ENCODE measurements around the gene WNT9B. TPM values are rescaled to one million over a fixed set of nuclear protein-coding genes. Genes with fewer than 3 reads are reported as not detected.

Gene WNT9B
- total and polyA plus RNA-seq, 2 experiments from 2014 or later = 2.4 to 2.6 TPM

DNA sequence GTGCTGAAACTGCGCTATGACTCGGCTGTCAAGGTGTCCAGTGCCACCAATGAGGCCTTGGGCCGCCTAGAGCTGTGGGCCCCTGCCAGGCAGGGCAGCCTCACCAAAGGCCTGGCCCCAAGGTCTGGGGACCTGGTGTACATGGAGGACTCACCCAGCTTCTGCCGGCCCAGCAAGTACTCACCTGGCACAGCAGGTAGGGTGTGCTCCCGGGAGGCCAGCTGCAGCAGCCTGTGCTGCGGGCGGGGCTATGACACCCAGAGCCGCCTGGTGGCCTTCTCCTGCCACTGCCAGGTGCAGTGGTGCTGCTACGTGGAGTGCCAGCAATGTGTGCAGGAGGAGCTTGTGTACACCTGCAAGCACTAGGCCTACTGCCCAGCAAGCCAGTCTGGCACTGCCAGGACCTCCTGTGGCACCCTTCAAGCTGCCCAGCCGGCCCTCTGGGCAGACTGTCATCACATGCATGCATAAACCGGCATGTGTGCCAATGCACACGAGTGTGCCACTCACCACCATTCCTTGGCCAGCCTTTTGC lies 25.0 kb downstream of the WNT9B start:
- 55% methylated on average over 12 of the region's 12 CpGs for WGBS (ENCODE audit: low lambda C conversion rate, missing lambda C conversion rate)
- H2AFZ ChIP-seq = no peak overlapping the region
- H3K27me3 ChIP-seq = no peaks in the 10 kb centered on the region
- no peaks in the 10 kb centered on the region for H3K4me1 ChIP-seq (ENCODE audit: insufficient read depth)
- H3K4me2 ChIP-seq = no peak overlapping the region
- H3K9me2 ChIP-seq (replicated peaks; ENCODE audit: insufficient read depth) = no peaks in the 10 kb centered on the region
- no peak overlapping the region for H3K4me3 ChIP-seq
- no peaks in the 10 kb centered on the region for H4K20me1 ChIP-seq (ENCODE audit: insufficient read depth, poor library complexity, severe bottlenecking)
- H3K36me3 ChIP-seq (replicated peaks; ENCODE audit: insufficient read depth, low read depth) = no peaks in the 10 kb centered on the region
- no peaks in the 10 kb centered on the region for H3K9me3 ChIP-seq (ENCODE audit: low read depth)
- TF ChIP-seq EZH2 (IDR thresholded peaks at IDR 0.05; ENCODE audit: borderline replicate concordance) = no peak
- TF ChIP-seq EZH2phosphoT487 (IDR thresholded peaks at IDR 0.05; ENCODE audit: low read depth, severe bottlenecking, unreplicated experiment) = no peak
- TF ChIP-seq, protein P1, sequence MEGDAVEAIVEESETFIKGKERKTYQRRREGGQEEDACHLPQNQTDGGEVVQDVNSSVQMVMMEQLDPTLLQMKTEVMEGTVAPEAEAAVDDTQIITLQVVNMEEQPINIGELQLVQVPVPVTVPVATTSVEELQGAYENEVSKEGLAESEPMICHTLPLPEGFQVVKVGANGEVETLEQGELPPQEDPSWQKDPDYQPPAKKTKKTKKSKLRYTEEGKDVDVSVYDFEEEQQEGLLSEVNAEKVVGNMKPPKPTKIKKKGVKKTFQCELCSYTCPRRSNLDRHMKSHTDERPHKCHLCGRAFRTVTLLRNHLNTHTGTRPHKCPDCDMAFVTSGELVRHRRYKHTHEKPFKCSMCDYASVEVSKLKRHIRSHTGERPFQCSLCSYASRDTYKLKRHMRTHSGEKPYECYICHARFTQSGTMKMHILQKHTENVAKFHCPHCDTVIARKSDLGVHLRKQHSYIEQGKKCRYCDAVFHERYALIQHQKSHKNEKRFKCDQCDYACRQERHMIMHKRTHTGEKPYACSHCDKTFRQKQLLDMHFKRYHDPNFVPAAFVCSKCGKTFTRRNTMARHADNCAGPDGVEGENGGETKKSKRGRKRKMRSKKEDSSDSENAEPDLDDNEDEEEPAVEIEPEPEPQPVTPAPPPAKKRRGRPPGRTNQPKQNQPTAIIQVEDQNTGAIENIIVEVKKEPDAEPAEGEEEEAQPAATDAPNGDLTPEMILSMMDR (IDR thresholded peaks at IDR 0.05; ENCODE audit: poor library complexity) = no peak
- no peaks in the 10 kb centered on the region for H3K79me2 ChIP-seq
- H3K27ac ChIP-seq = no peak overlapping the region
- peak; percentile 73 for DNase-seq (ENCODE audit: low spot score)

GRCh38 chr17:46876926-46877325 lies 25.5 kb downstream of the WNT9B start:
- H3K4me1 ChIP-seq (ENCODE audit: insufficient read depth) = no peaks in the 10 kb centered on the region
- H3K9me3 ChIP-seq (ENCODE audit: low read depth) = no peaks in the 10 kb centered on the region
- H3K27ac ChIP-seq = no peak overlapping the region
- no peak overlapping the region for H3K4me3 ChIP-seq
- H3K79me2 ChIP-seq = no peaks in the 10 kb centered on the region
- H3K36me3 ChIP-seq (replicated peaks; ENCODE audit: insufficient read depth, low read depth) = no peaks in the 10 kb centered on the region
- no peak overlapping the region for H2AFZ ChIP-seq
- H4K20me1 ChIP-seq (ENCODE audit: insufficient read depth, poor library complexity, severe bottlenecking) = no peaks in the 10 kb centered on the region
- H3K4me2 ChIP-seq = no peak overlapping the region
- 91% methylated on average over 4 of the region's 4 CpGs for WGBS (ENCODE audit: low lambda C conversion rate, missing lambda C conversion rate)
- H3K9me2 ChIP-seq (replicated peaks; ENCODE audit: insufficient read depth) = no peaks in the 10 kb centered on the region
- H3K27me3 ChIP-seq = no peaks in the 10 kb centered on the region
- TF ChIP-seq EZH2 (IDR thresholded peaks at IDR 0.05; ENCODE audit: borderline replicate concordance) (no peak), EZH2phosphoT487 (IDR thresholded peaks at IDR 0.05; ENCODE audit: low read depth, severe bottlenecking, unreplicated experiment) (no peak)
- TF ChIP-seq, protein P1 (IDR thresholded peaks at IDR 0.05; ENCODE audit: poor library complexity) = no peak
- DNase-seq (ENCODE audit: low spot score) = no peak

DNA sequence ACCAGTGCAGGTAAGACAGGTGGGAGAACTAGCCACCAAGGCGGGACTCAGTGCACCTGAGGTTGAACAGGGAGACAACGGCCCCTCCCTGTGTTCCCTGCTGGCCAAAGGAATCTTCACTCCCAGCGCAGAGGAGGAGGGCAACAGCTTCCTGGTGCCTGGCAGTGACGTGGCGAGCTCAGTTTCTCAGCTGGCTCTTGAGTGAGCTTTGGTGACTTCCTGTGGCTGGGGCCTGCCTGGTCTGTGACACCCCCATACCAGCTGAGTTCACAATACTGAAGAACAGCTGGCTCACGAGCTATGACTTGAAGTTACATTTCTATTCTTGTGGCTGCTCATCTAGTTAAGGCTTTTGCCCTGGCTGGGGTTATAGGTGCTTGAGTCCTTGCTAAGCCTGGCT lies 26.1 kb downstream of the WNT9B start:
- H3K27ac ChIP-seq = no peak overlapping the region
- H2AFZ ChIP-seq = no peak overlapping the region
- no peaks in the 10 kb centered on the region for H3K9me2 ChIP-seq (replicated peaks; ENCODE audit: insufficient read depth)
- no peaks in the 10 kb centered on the region for H3K9me3 ChIP-seq (ENCODE audit: low read depth)
- H4K20me1 ChIP-seq (ENCODE audit: insufficient read depth, poor library complexity, severe bottlenecking) = no peaks in the 10 kb centered on the region
- no peaks in the 10 kb centered on the region for H3K79me2 ChIP-seq
- H3K4me3 ChIP-seq = no peak overlapping the region
- TF ChIP-seq EZH2phosphoT487 (IDR thresholded peaks at IDR 0.05; ENCODE audit: low read depth, severe bottlenecking, unreplicated experiment) (no peak), EZH2 (IDR thresholded peaks at IDR 0.05; ENCODE audit: borderline replicate concordance) (no peak)
- TF ChIP-seq, protein P1 (IDR thresholded peaks at IDR 0.05; ENCODE audit: poor library complexity) = no peak
- no peak overlapping the region for H3K4me2 ChIP-seq
- WGBS (ENCODE audit: low lambda C conversion rate, missing lambda C conversion rate) = 85% methylated on average over 6 of the region's 6 CpGs
- DNase-seq (ENCODE audit: low spot score) = no peak
- H3K4me1 ChIP-seq (ENCODE audit: insufficient read depth) = no peaks in the 10 kb centered on the region
- no peaks in the 10 kb centered on the region for H3K36me3 ChIP-seq (replicated peaks; ENCODE audit: insufficient read depth, low read depth)
- H3K27me3 ChIP-seq = no peaks in the 10 kb centered on the region

Data from hepatocyte (in vitro differentiated cells).